HG02981 (cell line): ENCODE measurements around the gene DUT.
"Not testable (repeated sequence)": the region's sequence is repeated elsewhere in the genome, so short reads cannot be mapped to it uniquely, and the experiment has no call there.

Experiments used
- ATAC-seq: cut with Tn5 transposase; IDR thresholded peaks from one replicate; pipeline ENCODE4 v1.9.1; 2021; ENCODE audit warnings: mild to moderate bottlenecking, moderate library complexity; ENCODE audit not compliant: unreplicated experiment

The DUT gene

DNA sequence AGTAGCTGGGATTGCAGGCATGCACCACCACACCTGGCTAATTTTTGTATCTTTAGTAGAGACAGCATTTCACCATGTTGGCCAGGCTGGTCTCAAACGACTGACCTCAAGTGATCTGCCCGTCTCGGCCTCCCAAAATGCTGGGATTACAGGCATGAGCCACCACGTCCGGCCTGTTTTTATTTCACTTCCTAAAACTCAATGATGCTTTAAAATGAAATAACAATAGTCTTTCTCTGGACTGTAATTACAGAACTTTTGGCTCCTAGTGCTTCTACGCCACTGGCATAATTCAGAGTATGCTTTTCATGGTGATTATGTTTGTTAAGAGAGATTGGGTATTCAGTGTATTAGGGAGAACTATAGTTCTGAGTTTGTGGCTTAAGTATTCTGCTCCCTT is 5.0 kb upstream of the DUT start:
- ATAC-seq, result not testable (repeated sequence)

DNA sequence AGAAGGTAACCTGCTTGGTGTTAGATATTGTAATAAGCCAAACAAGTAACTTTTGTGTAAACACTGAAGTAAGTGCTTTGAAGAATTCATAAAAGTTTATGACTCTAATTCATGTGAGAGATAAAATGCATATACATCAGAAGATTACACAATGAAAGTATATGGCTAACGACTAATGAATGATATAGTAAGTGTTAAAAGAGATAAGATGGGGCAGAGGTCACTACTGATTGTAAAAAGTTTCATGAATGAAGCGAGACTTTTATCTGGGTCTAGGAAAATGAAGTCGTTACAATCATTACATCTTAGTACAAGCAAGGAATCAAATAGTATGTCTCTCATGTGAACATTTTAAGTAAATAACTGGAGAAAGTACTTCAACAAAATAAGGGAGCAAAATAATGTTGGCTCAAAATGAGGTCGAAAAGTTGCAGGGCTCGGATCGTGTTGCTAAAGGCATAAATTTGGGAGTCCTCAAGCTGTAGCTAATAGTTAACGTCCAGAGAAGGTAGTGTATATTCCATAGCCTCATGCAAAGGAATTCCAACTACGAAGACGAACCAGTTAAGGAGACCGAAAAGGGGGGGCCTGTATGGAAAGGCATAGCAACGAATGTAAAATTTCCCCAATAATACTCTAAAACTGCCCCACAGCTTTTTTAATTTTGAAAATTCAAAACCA is 984 bp upstream of the DUT start:
- no peak for ATAC-seq

- peak; percentile 37 for ATAC-seq
Measured at GRCh38 chr15:48331796-48332641, 790 bp downstream of the DUT start.

- no peak for ATAC-seq
Measured at GRCh38 chr15:48332642-48333034, 1.4 kb downstream of the DUT start.

GRCh38 chr15:48333540-48333939 is 2.3 kb downstream of the DUT start:
- no peak for ATAC-seq

DNA sequence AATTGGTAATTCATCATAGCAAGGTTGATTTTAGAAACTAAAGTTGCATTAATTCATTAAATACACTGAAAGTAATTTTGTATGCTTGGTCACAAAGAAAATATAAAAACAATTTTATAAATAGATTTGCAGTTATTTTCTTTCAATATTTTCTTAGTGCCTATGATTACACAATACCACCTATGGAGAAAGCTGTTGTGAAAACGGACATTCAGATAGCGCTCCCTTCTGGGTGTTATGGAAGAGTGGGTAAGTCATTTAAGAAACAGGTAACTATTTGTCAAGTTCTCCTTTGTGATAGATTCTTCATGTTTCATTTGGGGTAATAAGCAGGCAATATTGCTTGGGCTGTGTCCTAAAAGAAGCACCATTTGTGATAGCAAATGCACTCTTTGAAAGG is 3.0 kb downstream of the DUT start:
- no peak for ATAC-seq

- no peak for ATAC-seq
Measured at GRCh38 chr15:48336940-48337339, 5.7 kb downstream of the DUT start.

DNA sequence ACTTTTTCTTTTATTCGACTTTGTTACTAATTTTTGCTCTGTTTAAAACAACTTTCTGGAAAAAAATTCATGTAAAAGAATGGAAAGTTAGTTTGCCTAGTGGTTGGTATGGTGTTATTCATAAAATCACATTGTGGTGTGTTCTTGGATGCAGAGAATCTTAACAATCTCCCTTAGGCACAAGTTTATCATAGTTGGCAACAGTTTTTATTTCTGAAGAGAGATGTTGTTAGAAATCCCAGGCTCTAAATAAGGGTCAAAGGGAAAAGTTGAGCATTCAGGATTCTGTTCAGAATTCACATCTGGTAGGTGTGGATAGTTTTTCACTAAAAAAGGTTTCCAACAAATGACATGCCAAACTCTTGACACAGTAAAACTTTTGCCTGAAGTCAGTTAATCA is 6.4 kb downstream of the DUT start:
- no peak for ATAC-seq

- no peak for ATAC-seq
Measured at GRCh38 chr15:48340111-48340510, 8.9 kb downstream of the DUT start.

GRCh38 chr15:48343865-48344264 is 12.6 kb downstream of the DUT start:
- ATAC-seq, result no peak

DNA sequence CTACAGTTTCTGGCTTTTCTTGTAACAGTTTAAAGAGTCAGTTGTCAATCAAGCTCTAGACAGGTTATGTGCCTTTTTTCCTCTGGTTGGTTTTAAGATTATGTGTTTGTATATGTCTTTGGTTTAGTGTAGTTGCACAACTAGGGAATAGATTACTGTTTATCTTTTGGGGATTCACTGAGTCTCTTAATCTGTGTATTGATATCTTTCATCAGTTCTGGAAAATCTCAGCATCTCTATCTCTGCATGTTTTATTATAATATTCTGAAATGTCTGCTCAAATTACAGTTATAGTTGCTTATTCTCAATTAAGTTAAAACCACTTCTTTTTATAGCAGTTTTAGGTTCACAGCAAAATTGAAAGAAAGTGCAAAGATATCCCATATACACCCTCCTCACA is 14.3 kb downstream of the DUT start:
- no peak for ATAC-seq

GRCh38 chr15:48352474-48353072 is 21.3 kb downstream of the DUT start:
- ATAC-seq, result peak; percentile 67

DNA sequence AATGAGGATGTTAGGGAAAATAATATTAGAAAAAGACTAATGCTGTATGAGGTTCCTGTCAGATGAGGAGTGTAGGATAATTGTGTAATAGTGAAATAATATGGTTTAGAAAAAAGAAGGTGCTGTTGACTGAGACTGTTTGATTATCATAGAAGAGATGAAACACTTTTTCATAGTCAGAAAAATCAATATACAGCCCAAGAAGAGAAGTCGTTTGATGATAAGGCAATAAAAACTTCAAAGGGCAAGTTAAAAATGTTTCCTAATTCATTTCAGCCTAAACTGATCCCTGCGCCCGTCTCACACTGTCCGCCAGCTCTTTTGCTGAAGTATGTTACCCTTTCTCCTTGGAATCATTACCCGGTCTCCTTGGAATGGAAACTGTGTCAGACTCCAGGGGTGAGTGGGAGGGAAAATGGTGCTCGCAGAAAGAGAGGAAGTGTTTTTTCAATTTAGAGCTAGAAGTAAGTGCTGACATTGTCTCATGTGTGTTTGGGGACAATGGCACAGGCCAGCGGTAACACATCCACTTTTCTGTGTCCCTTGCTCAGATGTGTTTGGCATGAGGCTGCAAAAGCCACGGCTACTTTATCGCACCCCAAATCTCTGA is 23.6 kb downstream of the DUT start:
- ATAC-seq, result no peak

DNA sequence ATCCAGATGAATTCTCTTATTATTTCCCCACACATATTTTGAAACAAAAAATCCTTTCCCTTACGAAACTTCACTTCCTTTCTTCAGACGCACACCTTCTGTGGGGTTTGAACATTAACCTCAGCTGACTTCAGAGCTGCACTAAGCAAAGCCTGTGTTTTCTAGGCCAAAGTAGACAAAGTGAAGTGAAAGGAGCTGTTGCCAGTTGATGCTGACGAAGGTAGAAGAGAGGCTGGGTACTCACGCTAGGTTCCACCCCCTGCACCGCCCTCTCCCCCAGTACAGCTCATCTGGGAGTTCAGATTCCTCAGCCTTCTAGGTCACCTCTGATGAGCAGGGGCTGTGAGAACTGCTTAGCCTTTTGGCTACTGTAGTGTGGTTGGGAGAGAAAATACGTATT is 24.1 kb downstream of the DUT start:
- no peak for ATAC-seq

DNA sequence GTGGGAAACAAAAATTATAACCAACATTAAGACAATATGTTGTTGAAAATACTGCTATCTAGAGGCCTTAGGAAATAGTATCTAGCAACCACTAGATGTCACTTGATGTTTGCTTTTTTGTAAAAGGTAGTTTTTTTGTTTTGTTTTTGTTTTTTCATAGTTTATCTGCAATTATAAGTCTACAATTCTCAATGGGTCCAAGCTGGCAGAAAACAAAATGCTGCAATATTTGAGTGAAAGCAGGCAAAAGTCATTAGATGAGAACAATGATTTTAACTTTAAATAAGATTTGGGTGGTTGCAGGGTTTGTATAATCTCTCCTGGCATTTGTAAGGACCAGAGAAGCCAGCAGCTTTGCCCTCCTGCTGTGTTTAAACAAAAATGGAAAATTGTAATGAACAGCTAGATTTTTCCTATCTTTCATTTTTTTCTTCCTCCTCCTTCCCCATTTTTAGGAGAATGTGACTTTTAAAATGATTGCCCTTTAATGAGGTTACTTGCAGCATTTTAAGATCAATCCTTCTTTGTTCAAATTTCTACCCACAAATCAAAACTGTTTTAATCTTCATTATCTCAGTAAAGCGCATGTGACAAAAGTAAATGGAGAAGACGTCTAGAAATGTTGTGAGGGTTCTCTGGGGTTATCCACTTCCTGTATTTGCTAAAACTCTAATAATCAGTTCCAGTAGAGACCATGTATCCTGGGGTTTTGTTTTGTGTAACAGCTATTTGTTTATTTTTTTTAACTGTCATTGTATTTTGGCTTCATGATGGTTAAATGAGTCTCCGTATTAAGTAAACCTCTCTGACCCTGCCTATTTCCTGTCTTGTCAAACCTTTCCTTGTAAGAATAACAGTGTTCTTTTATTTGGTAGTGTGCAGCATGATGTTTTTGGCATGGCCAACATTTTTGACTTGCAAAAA is 27.3 kb downstream of the DUT start:
- no peak for ATAC-seq

DNA sequence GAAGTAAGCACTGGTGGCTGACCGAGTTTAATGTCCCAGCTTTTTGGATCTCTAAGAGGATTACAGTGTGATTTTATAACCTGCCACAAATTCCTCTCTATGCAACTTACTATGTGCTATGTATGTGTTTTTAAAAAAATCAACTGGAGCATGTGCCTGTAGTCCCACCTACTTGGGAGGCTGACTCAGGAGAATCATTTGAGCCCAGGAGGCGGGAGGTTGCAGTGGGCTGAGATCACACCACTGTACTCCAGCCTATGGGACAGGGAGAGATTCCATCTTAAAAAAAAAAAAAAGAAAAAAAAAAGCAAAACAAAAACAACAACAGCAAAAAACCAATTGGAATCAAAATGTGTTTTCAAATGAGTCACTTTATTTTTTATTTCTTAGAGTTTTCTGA is 29.6 kb downstream of the DUT start:
- no peak for ATAC-seq

GRCh38 chr15:48361685-48362084 is 30.5 kb downstream of the DUT start:
- no peak for ATAC-seq

GRCh38 chr15:48363474-48363873 is 32.2 kb downstream of the DUT start:
- ATAC-seq, result no peak

DNA sequence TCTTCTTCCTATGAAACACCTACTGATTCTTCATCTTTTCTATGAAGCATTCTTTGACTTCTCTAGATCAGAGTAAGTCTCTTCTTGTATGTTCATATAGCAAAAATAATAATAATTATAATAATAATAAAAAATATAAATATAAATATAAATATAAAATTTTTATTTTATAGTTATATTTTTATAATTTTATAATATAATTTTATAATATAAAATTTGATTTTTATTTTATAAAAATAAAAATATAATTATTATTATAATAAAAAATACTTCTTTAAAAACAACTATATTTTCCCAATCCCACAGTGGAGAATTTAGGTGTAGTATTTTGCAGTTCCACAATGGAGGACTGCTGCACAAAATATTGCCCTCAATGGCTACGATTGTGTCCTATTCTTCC is 34.3 kb downstream of the DUT start:
- ATAC-seq, result no peak

GRCh38 chr15:48366584-48367312 is 35.5 kb downstream of the DUT start:
- no peak for ATAC-seq
